CD14-positive monocyte (primary cell): Measurements from ENCODE around the gene DSC2. TPM values are rescaled to one million over a fixed set of nuclear protein-coding genes. Genes with fewer than 3 reads are reported as not detected.
A peak's percentile ranks its signal among the peaks of the same experiment; 100 is the strongest.

Source experiments
- DNase-seq, 3 donors: peaks; one replicate each; pipeline ENCODE4 v3.0.0-alpha.2; 2011 to 2022
- H2AFZ ChIP-seq: 2 replicates; pipeline ENCODE4 v1.6.0; 2012; ENCODE audit warnings: mild to moderate bottlenecking, low read depth, low read length, inconsistent platforms; ENCODE audit not compliant: insufficient read depth, poor library complexity, severe bottlenecking
- H3K27ac ChIP-seq, 2 donors: 1 replicate in 1 of 2; 2 replicates in 1 of 2; pipeline ENCODE4 v1.5.1; 2012 to 2013; ENCODE audit warnings: low read length in 2 of 2, control low read depth in 1 of 2, inconsistent platforms in 1 of 2, low read depth in 1 of 2, mild to moderate bottlenecking in 1 of 2
- H3K27me3 ChIP-seq, 2 donors: one replicate each; pipeline versions ENCODE4 v1.6.0 to v1.6.1; 2011 to 2013; ENCODE audit warnings: low read length in 2 of 2; ENCODE audit not compliant: control insufficient read depth in 2 of 2, insufficient read depth in 2 of 2
- H3K36me3 ChIP-seq, 2 donors: replicated peaks in 1 of 2; 1 replicate in 1 of 2; 2 replicates in 1 of 2; pipeline versions ENCODE4 v1.5.1 to v1.6.1; 2012 to 2013; ENCODE audit warnings: low read length in 2 of 2, control low read depth in 1 of 2, inconsistent platforms in 1 of 2, mild to moderate bottlenecking in 1 of 2; ENCODE audit not compliant: insufficient read depth in 2 of 2, control insufficient read depth in 1 of 2
- H3K4me1 ChIP-seq, 2 donors: 1 replicate in 1 of 2; 2 replicates in 1 of 2; pipeline versions ENCODE4 v1.5.1 to v1.6.1; 2012 to 2013; ENCODE audit warnings: low read length in 2 of 2, control low read depth in 1 of 2, inconsistent platforms in 1 of 2, mild to moderate bottlenecking in 1 of 2, moderate library complexity in 1 of 2; ENCODE audit not compliant: insufficient read depth in 2 of 2, control insufficient read depth in 1 of 2
- H3K4me2 ChIP-seq: replicated peaks from 2 replicates; pipeline ENCODE3; 2012; ENCODE audit warnings: low read length, moderate library complexity, mild to moderate bottlenecking; ENCODE audit not compliant: poor library complexity, severe bottlenecking; ENCODE audit errors: extremely low read depth
- H3K4me3 ChIP-seq, 3 experiments: fragments of 200-600 bp in 1 of 3; sonication (generic) in 1 of 3; replicated peaks in 1 of 3; 1 replicate in 2 of 3; 2 replicates in 1 of 3; pipeline ENCODE4 v1.5.1; 2011 to 2013; ENCODE audit warnings: low read length in 3 of 3, mild to moderate bottlenecking in 3 of 3, control low read depth in 2 of 3, low read depth in 2 of 3, inconsistent platforms in 1 of 3, moderate library complexity in 1 of 3
- H3K79me2 ChIP-seq: 2 replicates; pipeline ENCODE4 v1.6.0; 2012; ENCODE audit warnings: mild to moderate bottlenecking, control low read depth, inconsistent platforms, low read length, moderate library complexity; ENCODE audit not compliant: insufficient read depth
- H3K9ac ChIP-seq: 2 replicates; pipeline ENCODE4 v1.6.0; 2017; ENCODE audit warnings: low read length, mild to moderate bottlenecking; ENCODE audit not compliant: insufficient read depth, poor library complexity, severe bottlenecking
- H3K9me3 ChIP-seq, 2 donors: replicated peaks in 1 of 2; 1 replicate in 1 of 2; 2 replicates in 1 of 2; pipeline versions ENCODE4 v1.5.1 to v1.6.1; 2012 to 2013; ENCODE audit warnings: low read length in 2 of 2, control low read depth in 1 of 2; ENCODE audit not compliant: control insufficient read depth in 1 of 2, insufficient read depth in 1 of 2
- H4K20me1 ChIP-seq: 2 replicates; pipeline ENCODE4 v1.6.0; 2012; ENCODE audit warnings: mild to moderate bottlenecking, low read length, control low read depth, moderate library complexity; ENCODE audit not compliant: insufficient read depth
- H3K27ac Mint-ChIP-seq, 7 donors: one replicate each; pipeline ENCODE4 v1.8.0; 2020; ENCODE audit warnings: mild to moderate bottlenecking in 7 of 7, mixed read lengths in 7 of 7, moderate library complexity in 6 of 7, inconsistent platforms in 2 of 7
- H3K27me3 Mint-ChIP-seq, 3 donors: one replicate each; pipeline ENCODE4 v1.8.0; 2021 to 2022; ENCODE audit warnings: low read depth in 3 of 3, mild to moderate bottlenecking in 3 of 3, mixed read lengths in 3 of 3, moderate library complexity in 3 of 3, inconsistent platforms in 1 of 3
- H3K36me3 Mint-ChIP-seq, 2 donors: one replicate each; pipeline ENCODE4 v1.8.0; 2020; ENCODE audit warnings: mixed read lengths in 2 of 2, inconsistent platforms in 1 of 2, mild to moderate bottlenecking in 1 of 2
- H3K4me1 Mint-ChIP-seq: one replicate; pipeline ENCODE4 v1.8.0; 2020; ENCODE audit warnings: mild to moderate bottlenecking, mixed read lengths
- H3K4me3 Mint-ChIP-seq, 2 donors: one replicate each; pipeline ENCODE4 v1.8.0; 2020; ENCODE audit warnings: mild to moderate bottlenecking in 2 of 2, mixed read lengths in 2 of 2, moderate library complexity in 1 of 2
- H3K9me3 Mint-ChIP-seq, 7 donors: one replicate each; pipeline ENCODE4 v1.8.0; 2020 to 2022; ENCODE audit warnings: mixed read lengths in 7 of 7, mild to moderate bottlenecking in 6 of 7, moderate library complexity in 6 of 7, inconsistent platforms in 2 of 7
- WGBS: methylation state at CpG from one replicate; pipeline ENCODE4 v1.1.5; 2013; ENCODE audit warnings: missing lambda C conversion rate; ENCODE audit not compliant: insufficient coverage; 5-methylcytosine and 5-hydroxymethylcytosine counted together
- intact Hi-C, 2 donors: fragments of 100-400 bp; cut with micrococcal nuclease; formaldehyde crosslinking; loops; one replicate each; pipeline versions ENCODE4 v1.15.0 to v1.15.1; 2023
- polyA plus RNA-seq, 3 donors: library from polyadenylated mRNA; depleted of rRNA in 1 of 3; unstranded in 2 of 3; stranded (reverse) in 1 of 3; fragments of 300-500 nt in 2 of 3; fragments of >200 nt in 1 of 3; fragmentation: Illumina TruSeq in 2 of 3; gene quantifications; 1 replicate in 2 of 3; 2 replicates in 1 of 3; pipeline ENCODE4 v1.2.3, GENCODE V29; 2012 to 2021
- TF ChIP-seq, protein P1 (sequence below): fragments of 200-600 bp; IDR thresholded peaks from one replicate; pipeline ENCODE4 v1.8.0; 2022; ENCODE audit warnings: antibody characterized with exemption, mild to moderate bottlenecking

Gene DSC2
- polyA plus RNA-seq, 3 donors: 3.2 to 11.3 (median 3.3) TPM

GRCh38 chr18:31079973-31080372 lies 22.2 kb downstream of the DSC2 start:
- Histone ChIP-seq H3K9me3 (no peaks in the 10 kb centered on the region), H2AFZ (no peak overlapping the region), H4K20me1 (no peaks in the 10 kb centered on the region), H3K4me1 (no peaks in the 10 kb centered on the region), H3K27me3 (no peaks in the 10 kb centered on the region), H3K79me2 (no peaks in the 10 kb centered on the region), H3K36me3 (no peaks in the 10 kb centered on the region), H3K27ac (no peak overlapping the region), H3K4me2 (no peak overlapping the region), H3K4me3 (no peak overlapping the region), H3K9ac (no peak overlapping the region)
- peaks cover 5 to 6% of the 10 kb centered on the region in 2 donors for H3K36me3 Mint-ChIP-seq
- TF ChIP-seq, protein P1, sequence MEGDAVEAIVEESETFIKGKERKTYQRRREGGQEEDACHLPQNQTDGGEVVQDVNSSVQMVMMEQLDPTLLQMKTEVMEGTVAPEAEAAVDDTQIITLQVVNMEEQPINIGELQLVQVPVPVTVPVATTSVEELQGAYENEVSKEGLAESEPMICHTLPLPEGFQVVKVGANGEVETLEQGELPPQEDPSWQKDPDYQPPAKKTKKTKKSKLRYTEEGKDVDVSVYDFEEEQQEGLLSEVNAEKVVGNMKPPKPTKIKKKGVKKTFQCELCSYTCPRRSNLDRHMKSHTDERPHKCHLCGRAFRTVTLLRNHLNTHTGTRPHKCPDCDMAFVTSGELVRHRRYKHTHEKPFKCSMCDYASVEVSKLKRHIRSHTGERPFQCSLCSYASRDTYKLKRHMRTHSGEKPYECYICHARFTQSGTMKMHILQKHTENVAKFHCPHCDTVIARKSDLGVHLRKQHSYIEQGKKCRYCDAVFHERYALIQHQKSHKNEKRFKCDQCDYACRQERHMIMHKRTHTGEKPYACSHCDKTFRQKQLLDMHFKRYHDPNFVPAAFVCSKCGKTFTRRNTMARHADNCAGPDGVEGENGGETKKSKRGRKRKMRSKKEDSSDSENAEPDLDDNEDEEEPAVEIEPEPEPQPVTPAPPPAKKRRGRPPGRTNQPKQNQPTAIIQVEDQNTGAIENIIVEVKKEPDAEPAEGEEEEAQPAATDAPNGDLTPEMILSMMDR: no peak
- WGBS: 0% methylated on average over 1 of the region's 3 CpGs
- peaks cover 2 to 4% (median 2%) of the 10 kb centered on the region in 3 donors for H3K27me3 Mint-ChIP-seq
- intact Hi-C loops: no loop called here
- peaks cover 4% of the 10 kb centered on the region for H3K4me1 Mint-ChIP-seq
- no peak overlapping the region for H3K4me3 Mint-ChIP-seq
- no peak overlapping the region for H3K27ac Mint-ChIP-seq
- peaks cover 0 to 5% (median 3%) of the 10 kb centered on the region in 7 donors for H3K9me3 Mint-ChIP-seq
- DNase-seq: peak in 1 of 3 donors; percentile 12

GRCh38 chr18:31077878-31078277 lies 24.3 kb downstream of the DSC2 start:
- intact Hi-C loops: no loop called here
- Histone ChIP-seq H3K27me3 (no peaks in the 10 kb centered on the region), H3K4me3 (no peak overlapping the region), H3K27ac (no peak overlapping the region), H2AFZ (no peak overlapping the region), H3K36me3 (no peaks in the 10 kb centered on the region), H3K79me2 (no peaks in the 10 kb centered on the region), H4K20me1 (no peaks in the 10 kb centered on the region), H3K4me2 (no peak overlapping the region), H3K9ac (no peak overlapping the region), H3K4me1 (no peaks in the 10 kb centered on the region), H3K9me3 (no peaks in the 10 kb centered on the region)
- TF ChIP-seq, protein P1: no peak
- no peak overlapping the region for H3K27ac Mint-ChIP-seq
- peaks cover 0 to 5% (median 3%) of the 10 kb centered on the region in 7 donors for H3K9me3 Mint-ChIP-seq
- 0% methylated on average over 1 of the region's 1 CpG for WGBS
- peaks cover 5 to 6% of the 10 kb centered on the region in 2 donors for H3K36me3 Mint-ChIP-seq
- H3K4me3 Mint-ChIP-seq: no peak overlapping the region
- peaks cover 4% of the 10 kb centered on the region for H3K4me1 Mint-ChIP-seq
- no peak for DNase-seq
- H3K27me3 Mint-ChIP-seq: peaks cover 0 to 2% (median 0%) of the 10 kb centered on the region in 3 donors
